ENCODE measurements around the gene LRRC32. TPM values are rescaled to one million over a fixed set of nuclear protein-coding genes. Genes with fewer than 3 reads are reported as not detected.

LRRC32 gene
- total RNA-seq, 1 experiment from 2014 or later: 0.27 TPM

DNA sequence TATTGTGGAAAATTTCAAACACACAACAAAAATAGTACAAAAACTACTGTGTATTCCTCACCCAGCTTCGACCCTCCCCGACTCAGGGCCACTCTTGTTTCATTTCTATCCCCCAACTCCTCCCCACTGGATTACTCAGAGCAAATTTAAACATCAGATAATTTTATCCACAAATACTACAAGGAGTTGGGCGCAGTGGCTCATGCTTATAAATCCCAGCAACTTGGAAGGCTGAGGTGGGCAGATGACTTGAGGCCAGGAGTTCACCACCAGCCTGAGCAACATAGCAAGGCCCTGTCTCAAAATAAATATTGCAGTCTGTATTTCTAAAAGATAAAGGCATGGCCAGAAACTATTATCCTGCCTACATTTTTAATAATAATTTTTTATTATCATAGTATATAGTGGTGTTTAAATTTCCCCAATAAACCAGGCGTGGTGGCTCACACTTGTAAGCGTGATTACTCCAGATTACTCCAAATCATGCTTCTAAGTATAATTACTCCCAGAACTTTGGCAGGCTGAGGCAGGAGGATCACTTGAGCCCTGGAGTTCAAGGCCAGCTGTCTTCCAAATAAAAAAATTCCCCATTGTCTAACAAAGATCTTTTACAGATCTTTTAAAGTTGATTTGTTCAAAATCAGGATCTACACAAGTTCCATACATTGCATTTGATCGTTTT lies 39.8 kb downstream of the LRRC32 start:
- H3K4me1 Mint-ChIP-seq (ENCODE audit: low read depth, unreplicated experiment): no peaks in the 10 kb centered on the region
- H3K4me1 ChIP-seq: no peaks in the 10 kb centered on the region
- H3K27me3 ChIP-seq (replicated peaks; ENCODE audit: control insufficient read depth, insufficient read depth, low read length): no peaks in the 10 kb centered on the region
- H3K4me3 ChIP-seq (ENCODE audit: low read depth, low read length): no peak overlapping the region
- intact Hi-C loops (cut with micrococcal nuclease; ENCODE audit: unreplicated experiment): no loop called here
- no peak overlapping the region for H3K27ac Mint-ChIP-seq (ENCODE audit: unreplicated experiment)
- no peaks in the 10 kb centered on the region for H3K36me3 ChIP-seq (ENCODE audit: control insufficient read depth, insufficient read depth, low read length)
- peaks cover 3% of the 10 kb centered on the region for H3K27me3 Mint-ChIP-seq (ENCODE audit: insufficient read depth, unreplicated experiment)
- DNase-seq: no peak
- BruUV-seq (replicated peaks): no TSS peak
- H3K36me3 Mint-ChIP-seq (ENCODE audit: insufficient read depth, unreplicated experiment): no peaks in the 10 kb centered on the region
- CTCF ChIA-PET: no interaction called here
- H3K9me3 Mint-ChIP-seq (ENCODE audit: unreplicated experiment): peaks cover 4% of the 10 kb centered on the region
- POLR2A ChIA-PET: no interaction called here
- no peak for TF ChIP-seq CTCF (IDR thresholded peaks at IDR 0.05; ENCODE audit: insufficient read depth in 1 of 2, low read depth in 1 of 2, low read length in 1 of 2, severe bottlenecking in 1 of 2, unreplicated experiment in 1 of 2)
- H3K9me3 ChIP-seq: peaks cover 3% of the 10 kb centered on the region
- no peak overlapping the region for H3K4me3 Mint-ChIP-seq (ENCODE audit: unreplicated experiment)

GRCh38 chr11:76629853-76630599 lies 40.5 kb downstream of the LRRC32 start:
- Histone ChIP-seq H3K4me1 (peaks cover 4% of the 10 kb centered on the region; the same call in 1 of the 2 replicates), H3K36me3 (ENCODE audit: control insufficient read depth, insufficient read depth, low read length) (no peaks in the 10 kb centered on the region), H3K4me3 (ENCODE audit: low read depth, low read length) (no peak overlapping the region), H3K27me3 (replicated peaks; ENCODE audit: control insufficient read depth, insufficient read depth, low read length) (no peaks in the 10 kb centered on the region), H3K9me3 (peaks cover 5% of the 10 kb centered on the region)
- TF ChIP-seq CTCF (IDR thresholded peaks at IDR 0.05; ENCODE audit: insufficient read depth in 1 of 2, low read depth in 1 of 2, low read length in 1 of 2, severe bottlenecking in 1 of 2, unreplicated experiment in 1 of 2): no peak
- H3K4me1 Mint-ChIP-seq (ENCODE audit: low read depth, unreplicated experiment): no peaks in the 10 kb centered on the region
- H3K27ac Mint-ChIP-seq (ENCODE audit: unreplicated experiment): no peak overlapping the region
- H3K36me3 Mint-ChIP-seq (ENCODE audit: insufficient read depth, unreplicated experiment): no peaks in the 10 kb centered on the region
- peaks cover 10% of the 10 kb centered on the region for H3K9me3 Mint-ChIP-seq (ENCODE audit: unreplicated experiment)
- ChIA-PET POLR2A (no interaction called here), CTCF (no interaction called here)
- BruUV-seq (replicated peaks): no TSS peak
- no peak overlapping the region for H3K4me3 Mint-ChIP-seq (ENCODE audit: unreplicated experiment)
- no peak for DNase-seq
- intact Hi-C loops (cut with micrococcal nuclease; ENCODE audit: unreplicated experiment): no loop called here
- peaks cover 3% of the 10 kb centered on the region for H3K27me3 Mint-ChIP-seq (ENCODE audit: insufficient read depth, unreplicated experiment)

DNA sequence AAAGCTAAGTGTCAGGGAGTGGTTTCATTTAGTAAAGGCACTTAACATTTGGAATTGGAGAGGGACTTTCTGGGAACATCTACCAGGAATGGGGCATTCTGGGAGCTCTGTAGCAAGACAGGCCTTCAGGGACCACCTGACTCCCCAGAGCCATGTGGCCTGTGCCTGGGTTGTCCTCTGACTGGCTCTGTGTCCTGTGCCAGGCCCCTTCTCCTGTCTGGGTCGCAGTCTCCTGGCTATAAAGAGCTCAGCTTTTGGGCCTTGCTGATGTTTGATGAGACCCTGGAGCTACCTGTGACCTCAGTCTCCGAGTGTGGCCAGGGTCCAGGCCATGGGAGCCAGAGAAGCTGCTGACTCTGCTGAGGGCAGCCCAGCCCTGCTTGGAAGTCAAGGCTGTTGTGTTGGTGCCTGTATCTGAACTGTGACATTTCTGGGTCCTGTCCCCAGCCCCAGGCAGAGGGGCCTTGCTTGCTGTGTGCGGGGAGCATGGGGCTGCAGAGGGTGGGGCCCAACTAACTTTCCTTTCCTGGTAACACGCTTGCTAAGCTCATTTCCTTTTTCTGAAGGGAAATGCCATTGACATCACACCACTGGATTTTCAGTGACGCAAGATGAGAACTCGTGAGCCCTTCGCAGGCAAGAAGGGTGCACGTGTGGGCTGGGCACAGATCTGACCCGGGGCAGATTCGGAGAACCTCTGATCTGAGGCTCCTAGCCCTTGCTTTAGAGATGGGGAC lies 41.3 kb downstream of the LRRC32 start:
- H3K27ac Mint-ChIP-seq (ENCODE audit: unreplicated experiment): no peak overlapping the region
- intact Hi-C loops (cut with micrococcal nuclease; ENCODE audit: unreplicated experiment): no loop called here
- peaks cover 10% of the 10 kb centered on the region for H3K9me3 Mint-ChIP-seq (ENCODE audit: unreplicated experiment)
- H3K4me3 ChIP-seq (ENCODE audit: low read depth, low read length): no peak overlapping the region
- H3K27me3 ChIP-seq (replicated peaks; ENCODE audit: control insufficient read depth, insufficient read depth, low read length): no peaks in the 10 kb centered on the region
- peaks cover 5% of the 10 kb centered on the region for H3K9me3 ChIP-seq
- DNase-seq: no peak
- no peaks in the 10 kb centered on the region for H3K36me3 ChIP-seq (ENCODE audit: control insufficient read depth, insufficient read depth, low read length)
- ChIA-PET CTCF (no interaction called here), POLR2A (no interaction called here)
- H3K27me3 Mint-ChIP-seq (ENCODE audit: insufficient read depth, unreplicated experiment): peaks cover 2% of the 10 kb centered on the region
- H3K4me3 Mint-ChIP-seq (ENCODE audit: unreplicated experiment): no peak overlapping the region
- BruUV-seq (replicated peaks): no TSS peak
- H3K4me1 ChIP-seq: peaks cover 10% of the 10 kb centered on the region
- TF ChIP-seq CTCF (IDR thresholded peaks at IDR 0.05; ENCODE audit: insufficient read depth in 1 of 2, low read depth in 1 of 2, low read length in 1 of 2, severe bottlenecking in 1 of 2, unreplicated experiment in 1 of 2): no peak
- peaks cover 5% of the 10 kb centered on the region for H3K4me1 Mint-ChIP-seq (ENCODE audit: low read depth, unreplicated experiment)
- H3K36me3 Mint-ChIP-seq (ENCODE audit: insufficient read depth, unreplicated experiment): no peaks in the 10 kb centered on the region

All from Caco-2 (cell line).